ENCODE data around the gene UBAP2L. TPM values are rescaled to one million over a fixed set of nuclear protein-coding genes. Genes with fewer than 3 reads are reported as not detected.
"Not testable (repeated sequence)": the region's sequence is repeated elsewhere in the genome, so short reads cannot be mapped to it uniquely, and the experiment has no call there.

UBAP2L gene
- total RNA-seq, 1 donor from 2014 or later, result 120 TPM

- not testable (repeated sequence) for DNase-seq (ENCODE audit: extremely low read depth, low read depth, low spot score)
Measured at GRCh38 chr1:154307670-154308270, 87.0 kb downstream of the UBAP2L start.

- not testable (repeated sequence) for DNase-seq (ENCODE audit: extremely low read depth, low read depth, low spot score)
Measured at GRCh38 chr1:154309136-154309535, 88.4 kb downstream of the UBAP2L start.

DNA sequence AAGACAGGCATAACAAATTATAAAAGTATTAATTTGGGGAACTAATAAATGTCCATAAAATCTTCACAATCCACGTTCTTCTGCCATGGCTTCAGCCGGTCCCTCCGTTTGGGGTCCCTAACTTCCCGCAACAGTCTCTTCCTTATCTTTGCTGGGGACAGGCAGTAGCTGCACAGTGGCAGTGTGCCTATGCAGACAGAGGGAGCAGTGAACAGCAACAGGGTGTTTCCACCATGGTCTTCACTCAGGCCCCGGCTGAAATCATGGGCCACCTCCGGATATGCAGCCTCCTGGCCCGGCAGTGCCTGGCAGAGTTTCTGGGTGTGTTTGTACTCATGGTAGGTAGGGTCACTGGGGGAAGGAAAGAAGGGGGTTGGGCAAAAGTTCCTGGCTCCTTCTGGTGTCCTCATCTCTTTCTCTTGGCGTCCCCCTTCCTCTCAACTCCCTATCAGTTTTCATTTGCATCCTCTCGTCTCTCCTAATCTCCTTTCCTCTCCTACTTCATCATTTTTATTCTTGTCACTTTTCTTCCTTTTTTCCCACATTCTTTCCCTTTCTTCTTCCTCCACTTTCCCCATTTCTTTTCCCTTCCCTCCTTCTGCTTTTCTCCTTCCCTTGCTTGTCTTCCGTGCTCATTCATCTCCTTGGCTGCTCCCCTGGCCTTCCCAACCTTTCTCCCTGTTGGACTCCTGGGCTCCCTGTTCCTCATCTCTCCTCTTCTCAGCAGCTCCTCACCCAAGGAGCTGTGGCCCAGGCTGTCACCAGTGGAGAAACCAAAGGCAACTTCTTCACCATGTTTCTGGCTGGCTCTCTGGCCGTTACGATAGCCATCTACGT is 91.7 kb downstream of the UBAP2L start:
- DNase-seq (ENCODE audit: extremely low read depth, low read depth, low spot score), result not testable (repeated sequence)

DNA sequence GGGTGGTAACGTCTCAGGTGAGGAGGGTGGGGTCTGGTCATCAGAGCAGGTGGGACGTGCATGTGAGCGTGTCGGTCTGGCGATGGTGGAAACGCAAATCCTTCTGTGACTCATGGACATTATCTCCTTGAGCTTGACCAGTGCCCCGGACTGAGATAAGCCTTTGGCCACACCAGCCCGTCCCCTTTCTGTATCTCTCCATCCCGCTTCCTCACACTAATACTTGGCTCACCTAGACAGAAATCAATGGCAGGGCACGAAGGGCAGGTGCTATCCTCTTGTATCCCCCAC is 92.3 kb downstream of the UBAP2L start:
- no peak for DNase-seq (ENCODE audit: extremely low read depth, low read depth, low spot score)

DNA sequence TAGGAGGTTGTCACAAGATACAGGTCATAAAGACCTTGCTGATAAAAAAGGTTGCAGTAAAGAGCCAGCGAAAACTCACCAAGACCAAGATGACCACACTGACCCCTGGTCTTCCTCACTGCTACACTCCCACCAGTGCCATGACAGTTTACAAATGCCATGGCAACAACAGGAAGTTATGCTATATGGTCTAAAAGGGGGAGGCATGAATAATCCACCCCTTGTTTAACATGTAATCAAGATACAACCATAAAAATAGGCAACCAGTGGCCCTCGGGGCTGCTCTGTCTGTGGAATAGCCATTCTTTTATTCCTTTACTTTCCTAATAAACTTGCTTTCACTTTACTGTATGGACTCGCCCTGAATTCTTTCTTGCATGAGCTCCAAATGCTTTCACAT is 93.5 kb downstream of the UBAP2L start:
- not testable (repeated sequence) for DNase-seq (ENCODE audit: extremely low read depth, low read depth, low spot score)

GRCh38 chr1:154316704-154317103 is 95.9 kb downstream of the UBAP2L start:
- DNase-seq (ENCODE audit: extremely low read depth, low read depth, low spot score), result no peak

DNA sequence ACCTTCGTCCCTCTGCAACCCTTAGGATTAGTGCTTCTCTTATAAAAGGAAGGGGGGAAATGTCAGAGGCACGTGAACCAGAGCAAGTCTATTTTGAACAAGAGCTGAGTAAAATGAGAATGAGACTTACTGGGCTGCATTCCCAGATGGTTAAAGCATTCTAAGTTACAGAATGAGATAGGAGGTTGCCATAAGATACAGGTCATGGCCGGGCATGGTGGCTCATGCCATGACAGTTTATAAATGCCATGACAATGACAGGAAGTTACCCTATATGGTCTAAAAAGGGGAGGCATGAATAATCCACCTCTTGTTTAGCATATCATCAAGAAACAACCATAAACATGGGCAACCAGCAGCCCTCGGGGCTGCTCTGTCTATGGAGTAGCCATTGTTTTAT is 97.6 kb downstream of the UBAP2L start:
- DNase-seq (ENCODE audit: extremely low read depth, low read depth, low spot score), result no peak

Other genes with a start within 250 kb of the UBAP2L start
- 156 and 177 TPM in 2 replicates for gene JTB, start 243.3 kb upstream of the UBAP2L start, total RNA-seq
- gene RAB13, start 234.6 kb upstream of the UBAP2L start, total RNA-seq, result 72.6 and 77.4 TPM in 2 replicates
- gene RPS27, start 230.2 kb upstream of the UBAP2L start, total RNA-seq, result 1,011 and 1,806 TPM in 2 replicates
- gene NUP210L, start 65.9 kb upstream of the UBAP2L start, total RNA-seq, result not detected in 2 replicates
- gene TPM3, start 28.9 kb upstream of the UBAP2L start, total RNA-seq, result 712 and 835 TPM in 2 replicates
- not detected in 2 replicates for gene CFAP141, start 14.6 kb upstream of the UBAP2L start, total RNA-seq
- 53.8 and 68.1 TPM in 2 replicates for gene HAX1, start 51.7 kb downstream of the UBAP2L start, total RNA-seq
- not detected in 2 replicates for gene AQP10, start 100.1 kb downstream of the UBAP2L start, total RNA-seq
- gene ATP8B2, start 104.6 kb downstream of the UBAP2L start, total RNA-seq, result 65.3 and 75.4 TPM in 2 replicates
- gene IL6R, start 184.4 kb downstream of the UBAP2L start, total RNA-seq, result 13.9 and 16.0 TPM in 2 replicates